ENCODE data around the gene CHAC2. TPM values are rescaled to one million over a fixed set of nuclear protein-coding genes. Genes with fewer than 3 reads are reported as not detected.
A peak's percentile ranks its signal among the peaks of the same experiment; 100 is the strongest.

The CHAC2 gene
- total and polyA plus RNA-seq, 10 donors, result 2.7 to 9.5 (median 5.2) TPM

DNA sequence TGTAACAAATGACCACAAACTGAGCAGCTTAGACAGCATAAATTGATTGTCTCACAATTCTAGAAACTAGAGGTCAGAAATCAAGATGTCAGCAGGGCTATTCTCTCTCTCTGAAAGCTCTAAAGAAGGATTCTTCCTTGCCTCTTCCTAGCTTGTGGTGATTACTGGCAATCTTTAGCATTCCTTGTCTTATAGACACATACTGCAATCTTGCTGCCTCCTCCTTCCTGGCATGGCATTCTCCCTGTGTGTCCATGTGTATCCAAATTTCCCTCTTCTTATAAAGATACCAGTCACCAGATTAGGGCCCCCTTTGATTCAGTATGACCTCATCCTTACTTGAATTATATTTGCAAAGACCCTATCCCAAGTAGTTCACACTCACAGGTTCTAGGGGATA is 16.8 kb downstream of the CHAC2 start:
- Histone ChIP-seq H3K4me3 (peak overlapping the region in 1 of 8 donors; percentile 94), H3K27ac (no peak overlapping the region), H3K27me3 (replicated peaks in 1 of 7) (no peaks in the 10 kb centered on the region), H3K36me3 (peaks cover 0 to 29% (median 5%) of the 10 kb centered on the region in 6 donors), H3K4me1 (peaks cover 31 to 69% (median 42%) of the 10 kb centered on the region in 6 donors), H3K9me3 (no peaks in the 10 kb centered on the region)
- intact Hi-C loops (cut with DNase I; ENCODE audit: low total_unique reads), result no loop called here
- no peak for DNase-seq
- no peak for TF ChIP-seq POLR2A (IDR thresholded peaks at IDR 0.05)
- no peak for TF ChIP-seq CTCF (IDR thresholded peaks at IDR 0.05 in 8 of 11, conservative IDR thresholded peaks at IDR 0.05 in 3 of 11)
- TF ChIP-seq POLR2AphosphoS5 (IDR thresholded peaks at IDR 0.05), result no peak

- Histone ChIP-seq H3K9me3 (no peaks in the 10 kb centered on the region), H3K4me1 (peaks cover 31 to 77% (median 45%) of the 10 kb centered on the region in 6 donors)
Measured at GRCh38 chr2:53785366-53785765, 17.8 kb downstream of the CHAC2 start.

DNA sequence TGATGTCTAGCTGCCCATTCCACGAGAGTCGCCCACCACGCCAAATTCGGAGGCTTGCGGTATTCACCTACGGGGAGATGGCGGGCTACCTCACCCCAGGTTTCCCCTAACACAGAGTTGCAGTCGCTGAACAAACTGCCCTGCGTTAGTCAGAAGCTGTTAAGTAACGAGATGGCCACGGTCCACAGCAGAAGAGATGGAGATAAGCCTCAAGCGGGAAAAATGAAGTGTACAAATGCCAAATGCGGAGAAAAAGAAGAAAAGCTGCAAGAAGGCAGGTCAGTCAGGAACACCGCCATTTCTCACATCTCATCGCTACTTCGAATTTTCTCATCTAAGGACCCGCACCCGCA is 18.7 kb downstream of the CHAC2 start:
- Histone ChIP-seq H3K27me3 (replicated peaks in 1 of 7) (no peaks in the 10 kb centered on the region), H3K4me1 (peaks cover 31 to 82% (median 48%) of the 10 kb centered on the region in 6 donors), H3K4me3 (peak overlapping the region; percentile 56 to 94 (median 80)), H3K9me3 (no peaks in the 10 kb centered on the region), H3K27ac (peak overlapping the region; percentile 76 to 92 (median 85)), H3K36me3 (peaks cover 0 to 14% (median 4%) of the 10 kb centered on the region in 6 donors)
- DNase-seq, result peak; percentile 82
- WGBS, 5 donors, result 0 to 1% (median 1%) methylated on average over 18 of the region's 18 CpGs
- intact Hi-C loops (cut with DNase I; ENCODE audit: low total_unique reads), result no loop called here
- no peak for TF ChIP-seq POLR2A (IDR thresholded peaks at IDR 0.05)
- no peak for TF ChIP-seq CTCF (IDR thresholded peaks at IDR 0.05 in 8 of 11, conservative IDR thresholded peaks at IDR 0.05 in 3 of 11)
- TF ChIP-seq POLR2AphosphoS5 (IDR thresholded peaks at IDR 0.05), result no peak

More at GRCh38 chr2:53785366-53785765, 17.8 kb downstream of the CHAC2 start:
- WGBS, 5 donors, result 66 to 80% (median 76%) methylated on average over 11 of the region's 11 CpGs
- Histone ChIP-seq H3K27ac (peak overlapping the region in 1 of 8 donors; percentile 92), H3K4me3 (peak overlapping the region in 7 of 8 donors; percentile 61 to 94 (median 82)), H3K36me3 (peaks cover 0 to 19% (median 4%) of the 10 kb centered on the region in 6 donors), H3K27me3 (replicated peaks in 1 of 7) (no peaks in the 10 kb centered on the region)
- DNase-seq, result no peak
- TF ChIP-seq CTCF (IDR thresholded peaks at IDR 0.05 in 8 of 11, conservative IDR thresholded peaks at IDR 0.05 in 3 of 11), result no peak
- TF ChIP-seq POLR2A (IDR thresholded peaks at IDR 0.05), result no peak
- no peak for TF ChIP-seq POLR2AphosphoS5 (IDR thresholded peaks at IDR 0.05)
- intact Hi-C loops (cut with DNase I; ENCODE audit: low total_unique reads), result no loop called here

- TF ChIP-seq CTCF (IDR thresholded peaks at IDR 0.05 in 8 of 11, conservative IDR thresholded peaks at IDR 0.05 in 3 of 11) (peak in 1 of 11 experiments; percentile 18), POLR2AphosphoS5 (IDR thresholded peaks at IDR 0.05) (peak; percentile 94 to 97 (median 96)), POLR2A (IDR thresholded peaks at IDR 0.05) (no peak)
- peak within 1 kb of the TSS; percentile 76 to 92 (median 85) for H3K27ac ChIP-seq
- H3K4me1 ChIP-seq, result peaks cover 31 to 87% (median 48%) of the 10 kb centered on the region in 6 donors
- intact Hi-C loops (cut with DNase I; ENCODE audit: low total_unique reads), result no loop called here
- peak; percentile 98 for DNase-seq
- peaks cover 0 to 8% (median 1%) of the 10 kb centered on the region in 6 donors for H3K36me3 ChIP-seq
- H3K9me3 ChIP-seq, result no peaks in the 10 kb centered on the region
- H3K4me3 ChIP-seq, result peak within 1 kb of the TSS; percentile 56 to 94 (median 80)
- no peaks in the 10 kb centered on the region for H3K27me3 ChIP-seq (replicated peaks in 1 of 7)
- 0 to 1% (median 0%) methylated on average over 45 to 77 of the region's 77 CpGs for WGBS, 5 donors
Measured at GRCh38 chr2:53786705-53787613, 19.4 kb downstream of the CHAC2 start, which contains the start of the genes ASB3 and ERLEC1. Gene ASB3 (minus strand): TSS chr2:53786953. CDS start chr2:53765572, 21,381 bp downstream. Gene ERLEC1 (plus strand): TSS chr2:53787044. CDS start chr2:53787211, 167 bp downstream.
